RWPE1 (cell line): Measurements from ENCODE around the gene DHPS.
"Not testable (repeated sequence)": the region's sequence is repeated elsewhere in the genome, so short reads cannot be mapped to it uniquely, and the experiment has no call there.

ENCODE experiments used
- CTCF ChIA-PET: fragments of 350-600 bp; sonication (Branson Sonifier 250); formaldehyde crosslinking; extraction: SDS; loops from one replicate; lab custom pipeline; 2021; lab: Yijun Ruan, JAX
- POLR2A ChIA-PET: fragments of 400-600 bp; formaldehyde crosslinking; extraction: SDS; loops from one replicate; lab custom pipeline; 2020; ENCODE audit warnings: antibody characterized with exemption; ENCODE audit not compliant: low non-redundant PET; lab: Yijun Ruan, JAX
- DNase-seq: peaks from one replicate; pipeline ENCODE4 v3.0.0; 2012; ENCODE audit warnings: low spot score
- H3K27ac ChIP-seq: fragments of 450-650 bp; 2 replicates; pipeline ENCODE4 v1.5.1; 2017
- CTCF ChIP-seq: fragments of 450-650 bp; conservative IDR thresholded peaks from 2 replicates; pipeline ENCODE4 v1.5.1; 2017; ENCODE audit warnings: low read depth, mild to moderate bottlenecking

The DHPS gene

DNA sequence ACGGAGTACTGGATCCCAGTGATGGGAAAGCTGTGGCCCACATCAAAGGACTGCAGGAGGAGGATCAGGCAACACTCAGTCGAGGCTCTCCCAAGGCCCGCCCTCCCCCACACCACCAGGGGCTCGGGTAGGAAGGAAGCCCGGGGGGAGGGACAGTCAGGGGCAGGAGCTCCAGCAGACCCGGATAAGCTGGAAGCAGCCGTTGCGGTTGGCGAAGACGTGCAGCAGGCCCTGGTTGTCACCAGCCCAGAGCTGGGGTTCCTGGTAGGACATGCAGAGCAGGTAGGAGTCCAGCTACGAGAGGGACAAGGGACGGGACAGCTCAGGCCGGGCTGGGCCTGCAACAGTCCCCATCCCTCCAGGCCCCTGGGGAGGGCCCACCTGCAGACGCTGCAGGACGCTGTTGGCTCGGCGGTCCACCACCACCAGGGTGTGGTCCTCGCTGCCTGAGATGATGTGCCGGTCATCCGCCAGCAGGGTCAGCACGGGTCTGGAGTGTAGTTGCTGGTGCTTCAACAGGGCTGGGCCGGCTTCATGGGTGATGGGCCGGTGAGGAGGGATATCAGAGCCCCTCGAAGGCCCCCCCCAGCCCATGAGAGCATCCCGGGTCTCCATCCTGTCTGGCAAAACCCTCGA is 8.0 kb upstream of the DHPS start:
- CTCF ChIA-PET = interaction anchor here (0.7 kb wide), 1 partner anchor 32 kb away, joined by 3 read pairs; no protein-coding TSS in a partner anchor
- H3K27ac ChIP-seq = no peak overlapping the region; the same call in 1 of the 2 replicates
- no peak for TF ChIP-seq CTCF
- POLR2A ChIA-PET = no interaction called here
- no peak for DNase-seq

DNA sequence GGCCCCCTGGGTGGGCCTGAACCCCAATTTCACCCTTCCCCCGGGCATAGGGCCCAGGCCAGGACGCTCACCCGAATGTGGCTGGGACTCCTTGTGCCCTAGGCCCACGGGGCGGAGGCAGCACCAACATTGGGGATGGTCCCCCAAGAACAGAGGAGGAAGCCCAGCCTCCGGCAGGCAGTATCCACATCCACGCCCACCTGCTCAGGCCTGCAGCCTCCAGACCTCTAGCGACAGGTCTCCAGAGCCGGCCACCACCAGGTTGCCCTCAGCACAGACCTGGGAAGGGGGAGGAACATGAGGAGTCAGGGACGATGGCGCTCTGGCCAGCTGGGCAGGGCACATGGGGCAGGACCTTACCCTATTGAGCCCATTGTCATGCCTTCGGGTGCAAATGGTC is 7.3 kb upstream of the DHPS start:
- ChIA-PET CTCF (interaction anchor here (0.7 kb wide), 1 partner anchor 33 kb away, joined by 3 read pairs; no protein-coding TSS in a partner anchor), POLR2A (no interaction called here)
- no peak overlapping the region for H3K27ac ChIP-seq
- TF ChIP-seq CTCF = no peak
- no peak for DNase-seq

GRCh38 chr19:12687496-12688196 is 6.0 kb upstream of the DHPS start, which contains the start of gene GNG14:
Gene GNG14, plus strand, starts transcription at chr19:12687998. Its CDS starts 51 bp downstream, at chr19:12688049.
- ChIA-PET POLR2A (no interaction called here), CTCF (interaction anchor here (0.6 kb wide), 1 partner anchor 10 kb away, joined by 3 read pairs; no protein-coding TSS in a partner anchor)
- no peak within 1 kb of the TSS; the same call in 1 of the 2 replicates for H3K27ac ChIP-seq
- no peak for TF ChIP-seq CTCF
- DNase-seq = no peak

DNA sequence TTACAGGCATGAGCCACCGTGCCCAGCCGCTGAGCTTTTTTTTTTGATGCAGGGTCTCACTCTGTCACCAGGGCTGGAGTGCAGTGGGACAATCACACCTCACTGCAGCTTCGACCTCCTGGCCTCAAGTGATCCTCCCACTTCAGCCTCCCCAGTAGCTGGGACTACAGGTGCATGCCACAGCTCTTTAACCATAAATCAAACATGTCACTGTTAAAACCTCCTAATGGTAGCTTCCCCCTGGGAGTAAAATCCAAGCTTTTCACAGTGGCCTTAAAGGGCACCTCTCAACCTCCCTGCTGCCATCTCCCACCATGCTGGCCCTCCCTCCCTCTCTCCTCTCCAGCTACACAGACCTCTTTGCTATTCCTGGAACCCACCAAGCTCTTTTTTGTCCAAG is 4.2 kb upstream of the DHPS start:
- no peak for DNase-seq
- CTCF ChIA-PET = interaction anchor here (1.1 kb wide), 1 partner anchor 162 kb away, joined by 4 read pairs; no protein-coding TSS in a partner anchor
- no peak overlapping the region for H3K27ac ChIP-seq
- TF ChIP-seq CTCF = no peak
- POLR2A ChIA-PET = no interaction called here

DNA sequence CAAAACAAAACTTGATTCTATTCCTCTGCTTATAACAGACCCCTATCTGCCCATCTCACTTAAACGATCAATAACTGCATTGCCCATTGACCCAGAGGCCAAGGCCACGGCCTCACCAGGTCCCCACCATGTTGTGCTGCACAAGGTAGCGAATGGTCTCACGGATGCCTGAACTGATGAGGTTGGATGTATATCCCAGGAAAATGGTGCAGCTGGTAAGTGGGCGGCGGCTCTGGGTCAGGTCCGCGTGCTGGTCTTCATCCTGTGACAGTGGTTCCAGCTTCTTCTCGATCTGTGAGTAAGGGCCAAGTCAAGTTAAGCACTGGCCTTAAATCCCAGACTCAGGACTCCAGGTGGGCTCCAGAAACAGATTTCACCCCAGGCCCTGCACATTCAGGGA is 1.6 kb downstream of the DHPS start:
- TF ChIP-seq CTCF = no peak
- peak overlapping the region; percentile 99 for H3K27ac ChIP-seq
- no peak for DNase-seq
- ChIA-PET CTCF (no interaction called here), POLR2A (no interaction called here)

- ChIA-PET POLR2A (interaction anchor here (0.6 kb wide), 3 partner anchors 9 to 1118 kb away, joined by 3 to 5 read pairs (median 3); a partner anchor contains a TSS), CTCF (interaction anchor here (0.6 kb wide), 1 partner anchor 63 kb away, joined by 4 read pairs; no protein-coding TSS in a partner anchor)
- not testable (repeated sequence) for DNase-seq
- peak overlapping the region; percentile 40 for H3K27ac ChIP-seq
These were observed 3.6 kb downstream of the DHPS start for GRCh38 chr19:12678039-12678438.
